ENCODE measurements around the gene GUCA2B. TPM values are rescaled to one million over a fixed set of nuclear protein-coding genes. Genes with fewer than 3 reads are reported as not detected.

The GUCA2B gene
- not detected for polyA plus RNA-seq (2012; ENCODE audit: insufficient read length, low read depth)

DNA sequence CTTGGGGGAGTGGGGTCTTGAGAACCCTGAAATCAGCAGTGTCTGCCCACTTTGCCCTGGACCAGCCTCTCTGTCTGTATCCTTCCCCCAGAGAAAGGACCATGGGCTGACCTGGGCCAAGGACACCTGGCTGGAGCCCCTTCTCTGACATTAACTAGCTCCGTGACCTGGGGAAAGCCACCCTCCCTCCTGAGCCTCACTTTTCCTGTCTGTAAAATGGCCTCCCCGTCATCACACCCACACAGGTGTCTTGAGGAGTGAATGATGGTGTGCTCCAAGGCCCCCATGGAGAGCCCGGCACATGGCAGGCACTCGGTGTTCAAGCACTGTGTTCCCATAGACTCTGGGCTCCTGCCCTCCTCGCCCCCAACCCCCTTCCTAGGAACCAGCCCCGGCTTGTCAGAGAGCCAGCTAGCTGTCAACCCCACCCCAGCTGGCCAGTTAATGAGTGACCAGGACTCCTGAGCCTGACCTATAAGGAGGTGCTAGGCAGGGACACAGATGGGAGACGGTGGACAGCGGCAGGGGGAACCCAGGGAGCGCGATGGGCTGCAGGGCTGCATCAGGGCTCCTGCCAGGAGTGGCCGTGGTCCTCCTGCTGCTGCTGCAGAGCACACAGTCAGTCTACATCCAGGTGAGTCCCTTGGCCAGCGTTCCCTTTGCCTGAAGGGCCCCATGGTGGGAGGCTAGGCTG, at the start of gene GUCA2B:
Gene GUCA2B (plus strand): TSS at position 504 of the 694 bp plus-strand sequence. CDS start 41 bp downstream, at position 545.
- TF ChIP-seq, protein P1, sequence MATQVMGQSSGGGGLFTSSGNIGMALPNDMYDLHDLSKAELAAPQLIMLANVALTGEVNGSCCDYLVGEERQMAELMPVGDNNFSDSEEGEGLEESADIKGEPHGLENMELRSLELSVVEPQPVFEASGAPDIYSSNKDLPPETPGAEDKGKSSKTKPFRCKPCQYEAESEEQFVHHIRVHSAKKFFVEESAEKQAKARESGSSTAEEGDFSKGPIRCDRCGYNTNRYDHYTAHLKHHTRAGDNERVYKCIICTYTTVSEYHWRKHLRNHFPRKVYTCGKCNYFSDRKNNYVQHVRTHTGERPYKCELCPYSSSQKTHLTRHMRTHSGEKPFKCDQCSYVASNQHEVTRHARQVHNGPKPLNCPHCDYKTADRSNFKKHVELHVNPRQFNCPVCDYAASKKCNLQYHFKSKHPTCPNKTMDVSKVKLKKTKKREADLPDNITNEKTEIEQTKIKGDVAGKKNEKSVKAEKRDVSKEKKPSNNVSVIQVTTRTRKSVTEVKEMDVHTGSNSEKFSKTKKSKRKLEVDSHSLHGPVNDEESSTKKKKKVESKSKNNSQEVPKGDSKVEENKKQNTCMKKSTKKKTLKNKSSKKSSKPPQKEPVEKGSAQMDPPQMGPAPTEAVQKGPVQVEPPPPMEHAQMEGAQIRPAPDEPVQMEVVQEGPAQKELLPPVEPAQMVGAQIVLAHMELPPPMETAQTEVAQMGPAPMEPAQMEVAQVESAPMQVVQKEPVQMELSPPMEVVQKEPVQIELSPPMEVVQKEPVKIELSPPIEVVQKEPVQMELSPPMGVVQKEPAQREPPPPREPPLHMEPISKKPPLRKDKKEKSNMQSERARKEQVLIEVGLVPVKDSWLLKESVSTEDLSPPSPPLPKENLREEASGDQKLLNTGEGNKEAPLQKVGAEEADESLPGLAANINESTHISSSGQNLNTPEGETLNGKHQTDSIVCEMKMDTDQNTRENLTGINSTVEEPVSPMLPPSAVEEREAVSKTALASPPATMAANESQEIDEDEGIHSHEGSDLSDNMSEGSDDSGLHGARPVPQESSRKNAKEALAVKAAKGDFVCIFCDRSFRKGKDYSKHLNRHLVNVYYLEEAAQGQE (IDR thresholded peaks at IDR 0.05; ENCODE audit: insufficient read depth in 1 of 2, low read depth in 2 of 2, low read length in 2 of 2): no peak
- TF ChIP-seq SIN3A (IDR thresholded peaks at IDR 0.05; ENCODE audit: borderline replicate concordance, insufficient read depth, low read length) (no peak), POLR2AphosphoS5 (IDR thresholded peaks at IDR 0.05; ENCODE audit: low read depth, low read length) (no peak), FOXP2 (optimal IDR thresholded peaks at IDR 0.05; ENCODE audit: borderline replicate concordance, extremely low read depth, extremely low read length, insufficient read depth) (no peak), TAF1 (IDR thresholded peaks at IDR 0.05; ENCODE audit: borderline replicate concordance, insufficient read depth, low read length) (no peak)

DNA sequence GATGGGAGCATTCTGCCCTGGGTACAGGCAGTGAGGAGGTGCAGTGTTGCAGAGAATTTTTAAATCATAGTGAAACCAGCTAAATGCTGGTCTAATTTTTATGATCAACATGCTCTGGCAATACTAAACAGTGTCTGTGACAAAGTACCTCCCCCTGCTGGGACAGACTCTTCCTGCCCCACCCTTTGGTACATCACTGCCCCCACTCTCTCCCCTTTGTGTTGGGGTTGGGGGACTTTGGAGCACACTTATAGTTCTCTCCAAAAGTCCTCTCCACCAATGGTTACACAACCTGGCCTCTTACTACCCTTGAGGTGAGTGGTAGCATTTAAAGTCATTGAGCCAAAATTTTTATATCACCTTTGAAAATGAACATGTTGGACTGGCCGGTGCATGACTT, 48.2 kb upstream of the GUCA2B start:
- TF ChIP-seq, protein P1 (IDR thresholded peaks at IDR 0.05; ENCODE audit: insufficient read depth in 1 of 2, low read depth in 2 of 2, low read length in 2 of 2): no peak
- TF ChIP-seq TAF1 (IDR thresholded peaks at IDR 0.05; ENCODE audit: borderline replicate concordance, insufficient read depth, low read length): no peak
- no peak for TF ChIP-seq SIN3A (IDR thresholded peaks at IDR 0.05; ENCODE audit: borderline replicate concordance, insufficient read depth, low read length)
- TF ChIP-seq FOXP2 (optimal IDR thresholded peaks at IDR 0.05; ENCODE audit: borderline replicate concordance, extremely low read depth, extremely low read length, insufficient read depth): no peak
- no peak for TF ChIP-seq POLR2AphosphoS5 (IDR thresholded peaks at IDR 0.05; ENCODE audit: low read depth, low read length)

DNA sequence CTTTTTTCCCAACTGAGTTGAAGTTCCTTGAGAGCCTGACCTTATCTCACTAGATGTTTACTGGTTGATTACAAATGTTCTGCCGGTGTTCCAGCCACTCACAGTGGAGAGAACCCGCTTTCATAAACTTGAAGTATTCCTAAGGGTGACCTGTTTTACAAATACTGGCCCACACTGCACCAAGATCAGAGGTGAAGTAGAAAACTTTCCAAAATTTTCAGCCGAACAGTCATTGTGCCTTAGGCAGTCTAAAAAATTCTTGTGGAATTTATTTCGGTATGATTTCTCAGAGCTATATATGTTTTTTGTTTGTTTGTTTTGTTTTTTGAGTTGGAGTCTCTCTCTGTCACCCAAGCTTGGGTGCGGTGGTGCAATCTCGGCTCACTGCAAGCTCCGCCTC, 44.9 kb upstream of the GUCA2B start:
- TF ChIP-seq TAF1 (IDR thresholded peaks at IDR 0.05; ENCODE audit: borderline replicate concordance, insufficient read depth, low read length): no peak
- TF ChIP-seq FOXP2 (optimal IDR thresholded peaks at IDR 0.05; ENCODE audit: borderline replicate concordance, extremely low read depth, extremely low read length, insufficient read depth): no peak
- no peak for TF ChIP-seq POLR2AphosphoS5 (IDR thresholded peaks at IDR 0.05; ENCODE audit: low read depth, low read length)
- TF ChIP-seq, protein P1 (IDR thresholded peaks at IDR 0.05; ENCODE audit: insufficient read depth in 1 of 2, low read depth in 2 of 2, low read length in 2 of 2): no peak
- no peak for TF ChIP-seq SIN3A (IDR thresholded peaks at IDR 0.05; ENCODE audit: borderline replicate concordance, insufficient read depth, low read length)

DNA sequence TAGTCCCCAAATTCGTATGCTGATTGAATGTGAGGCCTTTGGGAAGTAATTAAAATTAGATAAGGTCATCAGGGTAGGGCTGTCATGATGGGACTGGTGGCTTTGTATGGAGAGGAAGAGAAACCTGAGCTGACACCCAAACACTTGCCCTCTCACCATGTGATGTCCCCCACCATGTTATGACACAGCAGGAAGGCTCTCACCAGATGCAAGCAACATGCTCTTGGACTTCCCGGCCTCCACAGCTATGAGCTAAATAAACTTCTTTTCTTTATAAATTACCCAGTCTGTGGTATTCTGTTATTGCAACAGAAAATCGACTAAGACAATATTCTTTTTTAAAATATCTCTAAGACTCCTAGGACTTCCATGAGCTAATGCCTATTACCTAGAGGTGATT, 43.6 kb upstream of the GUCA2B start:
- TF ChIP-seq POLR2AphosphoS5 (IDR thresholded peaks at IDR 0.05; ENCODE audit: low read depth, low read length) (no peak), FOXP2 (optimal IDR thresholded peaks at IDR 0.05; ENCODE audit: borderline replicate concordance, extremely low read depth, extremely low read length, insufficient read depth) (no peak), TAF1 (IDR thresholded peaks at IDR 0.05; ENCODE audit: borderline replicate concordance, insufficient read depth, low read length) (no peak), SIN3A (IDR thresholded peaks at IDR 0.05; ENCODE audit: borderline replicate concordance, insufficient read depth, low read length) (no peak)
- TF ChIP-seq, protein P1 (IDR thresholded peaks at IDR 0.05; ENCODE audit: insufficient read depth in 1 of 2, low read depth in 2 of 2, low read length in 2 of 2): no peak

Measured in PFSK-1 (cell line).